GM23248 (cell line): ENCODE data around the gene AKR1B15.

Source experiments
- EZH2 ChIP-seq: fragments of 200-600 bp; sonication (generic); IDR thresholded peaks from 2 replicates; pipeline ENCODE4 v1.6.1; 2018; ENCODE audit warnings: antibody characterized with exemption, mild to moderate bottlenecking; ENCODE audit not compliant: insufficient read depth, poor library complexity, severe bottlenecking
- EZH2phosphoT487 ChIP-seq: fragments of 200-600 bp; sonication (generic); IDR thresholded peaks from 2 replicates; pipeline ENCODE4 v1.6.1; 2018; ENCODE audit warnings: antibody characterized with exemption, moderate library complexity, mild to moderate bottlenecking, low read depth; ENCODE audit not compliant: insufficient read depth

DNA sequence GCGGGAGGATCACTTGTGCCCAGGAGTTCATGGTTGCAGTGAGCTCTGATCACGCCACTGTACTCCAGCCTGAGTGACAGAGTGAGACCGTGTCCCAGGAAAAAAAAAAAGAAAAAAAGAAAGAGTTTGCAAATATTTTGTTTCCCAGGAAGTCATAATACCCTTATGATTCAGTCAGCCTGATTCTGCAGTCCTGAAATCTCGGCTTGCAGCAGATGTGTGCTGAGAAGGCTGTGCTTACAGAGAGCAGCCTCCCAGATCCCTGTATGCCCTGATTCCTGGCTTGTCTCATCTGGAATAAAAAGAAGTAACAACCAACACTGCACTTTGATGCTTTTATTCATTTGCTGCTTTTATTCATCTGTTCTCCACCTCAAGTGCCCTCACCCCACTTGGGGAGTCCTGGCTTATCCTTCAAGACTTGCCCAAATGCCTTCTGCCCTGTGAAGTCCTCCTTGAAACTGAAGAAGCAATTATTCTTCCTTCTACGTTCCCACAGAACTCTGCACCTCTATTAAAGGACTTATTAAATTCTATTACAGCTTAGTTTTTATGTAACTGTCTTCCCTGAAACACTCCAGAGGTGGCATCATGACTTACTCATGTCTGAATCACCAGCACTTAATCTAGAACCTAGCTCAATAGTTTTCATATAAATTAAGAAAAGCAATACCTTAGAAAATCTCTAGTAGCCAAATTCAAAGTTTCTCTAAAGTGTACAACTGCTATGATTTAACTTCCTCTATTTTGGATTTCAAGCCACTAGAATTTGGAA is 70.0 kb downstream of the AKR1B15 start:
- TF ChIP-seq EZH2 (no peak), EZH2phosphoT487 (no peak)
